GM13976 (cell line): ENCODE measurements around the gene TOP2B.

Experiments used
- DNase-seq: peaks from one replicate; pipeline ENCODE4 v3.0.0; 2012; ENCODE audit warnings: low spot score
- in situ Hi-C: fragments of 300-500 bp; cut with MboI; formaldehyde crosslinking; loops from one replicate; pipeline ENCODE4 v1.12.0; 2022; ENCODE audit warnings: low sequenced_read_pairs, mixed read lengths, inconsistent platforms; ENCODE audit not compliant: unreplicated experiment
- TF ChIP-seq, protein P1 (sequence below): IDR thresholded peaks from 2 replicates; pipeline ENCODE4 v1.5.1; 2012; ENCODE audit warnings: borderline replicate concordance, mild to moderate bottlenecking; ENCODE audit not compliant: insufficient read depth; ENCODE audit errors: extremely low read depth, missing control alignments, control extremely low read depth

TOP2B gene

DNA sequence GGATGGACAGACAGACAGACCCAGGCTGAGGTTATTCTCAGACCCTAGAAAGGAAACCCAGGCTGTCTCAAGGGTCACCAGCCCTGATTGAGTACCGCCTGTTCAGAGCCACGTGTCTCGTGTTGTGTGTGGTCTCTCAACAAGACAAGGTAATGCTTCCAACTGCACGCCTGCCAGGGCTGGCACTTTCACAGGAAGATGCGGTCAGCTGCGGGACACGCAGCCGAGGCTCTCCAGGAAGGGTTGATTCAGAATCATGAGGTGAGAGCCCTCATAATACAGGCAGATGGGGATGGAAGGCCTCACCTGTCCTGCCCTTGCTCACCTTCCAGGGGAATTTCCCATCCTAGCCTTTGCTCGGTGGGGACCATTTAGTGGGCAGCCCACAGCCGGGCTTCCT, 81.4 kb downstream of the TOP2B start:
- TF ChIP-seq, protein P1, sequence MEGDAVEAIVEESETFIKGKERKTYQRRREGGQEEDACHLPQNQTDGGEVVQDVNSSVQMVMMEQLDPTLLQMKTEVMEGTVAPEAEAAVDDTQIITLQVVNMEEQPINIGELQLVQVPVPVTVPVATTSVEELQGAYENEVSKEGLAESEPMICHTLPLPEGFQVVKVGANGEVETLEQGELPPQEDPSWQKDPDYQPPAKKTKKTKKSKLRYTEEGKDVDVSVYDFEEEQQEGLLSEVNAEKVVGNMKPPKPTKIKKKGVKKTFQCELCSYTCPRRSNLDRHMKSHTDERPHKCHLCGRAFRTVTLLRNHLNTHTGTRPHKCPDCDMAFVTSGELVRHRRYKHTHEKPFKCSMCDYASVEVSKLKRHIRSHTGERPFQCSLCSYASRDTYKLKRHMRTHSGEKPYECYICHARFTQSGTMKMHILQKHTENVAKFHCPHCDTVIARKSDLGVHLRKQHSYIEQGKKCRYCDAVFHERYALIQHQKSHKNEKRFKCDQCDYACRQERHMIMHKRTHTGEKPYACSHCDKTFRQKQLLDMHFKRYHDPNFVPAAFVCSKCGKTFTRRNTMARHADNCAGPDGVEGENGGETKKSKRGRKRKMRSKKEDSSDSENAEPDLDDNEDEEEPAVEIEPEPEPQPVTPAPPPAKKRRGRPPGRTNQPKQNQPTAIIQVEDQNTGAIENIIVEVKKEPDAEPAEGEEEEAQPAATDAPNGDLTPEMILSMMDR = no peak
- no peak for DNase-seq
- in situ Hi-C loops = loop anchor here (25.0 kb wide), 1 partner anchor 621 kb away; no protein-coding TSS in a partner anchor

DNA sequence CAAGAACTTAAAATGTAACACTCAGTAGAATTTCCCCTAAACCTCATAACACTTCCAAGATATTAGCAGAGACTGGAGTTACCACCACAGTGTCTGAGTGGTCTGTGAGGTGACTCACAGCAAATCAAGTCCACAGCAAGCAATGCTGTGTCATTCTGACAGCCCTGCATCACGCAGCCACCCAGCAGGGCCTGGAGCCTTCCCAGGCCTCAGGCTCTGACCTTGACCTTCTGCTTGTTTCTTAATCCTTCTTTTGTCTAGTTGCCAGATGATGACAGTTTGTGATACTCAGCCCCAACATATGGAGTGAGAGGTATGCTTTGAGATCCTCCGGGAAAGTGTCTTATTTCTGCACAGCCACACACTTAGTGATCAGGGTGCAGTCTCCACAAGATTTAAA, 82.5 kb downstream of the TOP2B start:
- TF ChIP-seq, protein P1 = no peak
- DNase-seq = no peak
- in situ Hi-C loops = loop anchor here (25.0 kb wide), 1 partner anchor 620 kb away; no protein-coding TSS in a partner anchor

DNA sequence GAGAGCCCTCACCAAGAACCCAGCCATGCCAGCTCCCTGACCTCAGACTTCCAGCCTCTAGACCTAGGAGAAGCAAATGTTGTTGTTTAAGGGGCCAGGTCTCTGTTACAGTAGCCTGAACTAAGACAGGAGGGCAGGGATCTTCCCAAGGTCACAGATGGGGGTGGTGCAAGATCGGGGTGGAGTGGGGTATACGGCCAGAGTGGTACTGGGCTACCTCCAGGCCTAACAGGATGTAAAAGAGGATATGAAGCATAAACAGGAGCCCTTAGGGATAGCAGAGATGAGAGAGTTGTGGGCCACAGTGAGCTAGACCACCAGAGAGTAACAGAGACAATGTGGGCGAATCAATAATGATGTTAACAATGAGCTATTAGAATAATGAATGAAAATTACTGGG, 82.9 kb downstream of the TOP2B start:
- in situ Hi-C loops = loop anchor here (25.0 kb wide), 1 partner anchor 620 kb away; no protein-coding TSS in a partner anchor
- TF ChIP-seq, protein P1 = no peak
- no peak for DNase-seq

DNA sequence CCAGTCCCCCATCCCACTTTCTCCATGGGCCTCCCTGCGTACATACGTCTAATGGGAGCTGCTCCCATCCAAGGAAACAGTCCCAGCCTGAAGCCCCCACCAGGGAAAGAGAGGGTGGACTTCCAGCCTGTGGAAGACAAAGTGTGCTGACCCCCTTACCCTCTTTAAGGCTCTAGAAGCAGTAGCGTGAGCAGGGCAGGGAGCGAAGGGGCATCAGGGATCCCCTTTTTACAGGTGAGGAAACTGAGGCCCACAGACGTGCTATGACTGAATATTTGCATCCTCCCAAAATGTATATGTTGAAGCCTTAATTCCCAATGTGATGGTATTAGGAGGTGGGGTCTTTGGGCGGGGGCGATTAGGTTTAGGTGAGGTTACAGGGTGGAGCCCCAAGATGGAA, 83.4 kb downstream of the TOP2B start:
- no peak for DNase-seq
- in situ Hi-C loops = loop anchor here (25.0 kb wide), 1 partner anchor 619 kb away; no protein-coding TSS in a partner anchor
- TF ChIP-seq, protein P1 = no peak

DNA sequence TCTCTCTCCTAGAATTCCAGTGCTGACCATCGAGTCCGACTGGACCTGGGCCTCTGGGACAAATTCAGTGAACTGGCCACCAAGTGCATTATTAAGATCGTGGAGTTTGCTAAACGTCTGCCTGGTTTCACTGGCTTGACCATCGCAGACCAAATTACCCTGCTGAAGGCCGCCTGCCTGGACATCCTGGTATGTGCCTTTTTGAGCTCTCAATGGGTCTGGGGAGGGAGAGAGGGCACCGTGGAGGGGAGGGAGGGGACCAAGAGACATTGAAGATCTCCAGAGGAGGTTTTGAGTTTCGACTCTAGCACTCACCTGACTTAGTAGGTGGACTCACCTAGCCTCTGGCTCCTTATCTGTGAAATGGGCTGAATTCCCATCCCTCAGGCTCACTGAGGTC, 84.2 kb downstream of the TOP2B start:
- in situ Hi-C loops = loop anchor here (25.0 kb wide), 1 partner anchor 618 kb away; no protein-coding TSS in a partner anchor
- no peak for DNase-seq
- TF ChIP-seq, protein P1 = no peak

DNA sequence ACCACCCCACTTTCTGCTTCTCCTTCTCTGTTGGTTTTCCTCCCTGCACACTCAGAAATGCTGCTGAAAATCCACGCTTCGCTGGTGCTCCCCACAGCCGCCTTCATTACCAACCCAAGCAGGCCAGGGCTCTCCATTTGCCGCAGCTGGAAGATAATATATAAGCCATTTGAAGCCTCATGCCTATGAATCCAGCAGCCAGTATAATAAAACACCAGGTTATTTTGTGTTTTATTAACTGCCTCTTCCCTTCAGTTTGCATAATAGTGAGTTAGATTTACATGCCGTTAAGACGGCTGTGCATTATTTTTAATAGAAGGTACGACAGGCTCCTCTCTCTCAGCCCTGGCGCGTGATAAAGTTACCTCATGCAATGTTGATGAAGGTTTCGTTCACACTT, 86.6 kb downstream of the TOP2B start:
- TF ChIP-seq, protein P1 = no peak

More for the DNA sequence above, 86.6 kb downstream of the TOP2B start:
- DNase-seq = no peak
- in situ Hi-C loops = loop anchor here (25.0 kb wide), 1 partner anchor 616 kb away; no protein-coding TSS in a partner anchor
